ENCODE data around the gene TMEM14A.
"Not testable (repeated sequence)": the region's sequence is repeated elsewhere in the genome, so short reads cannot be mapped to it uniquely, and the experiment has no call there.

TMEM14A gene

DNA sequence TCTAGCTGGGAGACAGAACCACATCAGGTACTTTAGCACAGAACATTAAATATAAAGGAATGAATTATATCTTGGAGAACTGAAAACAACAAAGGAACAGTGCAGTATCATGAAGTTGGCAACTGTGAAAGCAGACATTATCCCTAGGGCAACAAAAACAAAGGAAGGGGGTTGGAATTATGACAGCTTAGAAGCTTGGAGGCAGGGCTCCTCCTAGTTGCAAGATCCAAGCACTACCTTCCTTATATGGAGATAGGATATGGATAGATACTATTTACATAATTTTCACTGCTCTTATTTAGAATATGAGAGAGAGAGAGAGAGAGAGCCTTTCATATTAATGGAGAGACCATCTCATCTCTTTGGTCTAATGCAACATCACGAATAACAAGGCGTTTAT is 27.0 kb downstream of the TMEM14A start:
- DNase-seq (ENCODE audit: low read depth) = no peak

DNA sequence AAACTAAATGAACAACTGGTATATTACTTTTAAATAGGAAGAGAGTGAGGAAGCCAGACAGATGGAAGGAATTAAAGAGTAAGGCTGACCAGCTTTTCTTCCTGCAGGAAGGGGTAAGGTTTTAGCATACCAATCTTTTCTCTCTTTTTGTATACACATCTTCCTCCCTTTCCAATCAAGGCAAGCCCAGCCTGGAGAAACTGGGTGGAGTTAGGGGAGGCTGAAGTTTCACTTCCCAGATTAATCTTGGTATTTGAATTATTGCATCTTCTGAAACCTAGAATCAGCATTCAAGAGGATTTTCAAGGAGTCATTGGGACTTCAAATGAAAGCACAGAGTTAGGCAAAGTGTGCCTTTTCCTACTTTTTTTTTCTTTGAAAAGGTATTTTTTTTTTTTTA is 33.1 kb downstream of the TMEM14A start:
- DNase-seq (ENCODE audit: low read depth) = no peak

DNA sequence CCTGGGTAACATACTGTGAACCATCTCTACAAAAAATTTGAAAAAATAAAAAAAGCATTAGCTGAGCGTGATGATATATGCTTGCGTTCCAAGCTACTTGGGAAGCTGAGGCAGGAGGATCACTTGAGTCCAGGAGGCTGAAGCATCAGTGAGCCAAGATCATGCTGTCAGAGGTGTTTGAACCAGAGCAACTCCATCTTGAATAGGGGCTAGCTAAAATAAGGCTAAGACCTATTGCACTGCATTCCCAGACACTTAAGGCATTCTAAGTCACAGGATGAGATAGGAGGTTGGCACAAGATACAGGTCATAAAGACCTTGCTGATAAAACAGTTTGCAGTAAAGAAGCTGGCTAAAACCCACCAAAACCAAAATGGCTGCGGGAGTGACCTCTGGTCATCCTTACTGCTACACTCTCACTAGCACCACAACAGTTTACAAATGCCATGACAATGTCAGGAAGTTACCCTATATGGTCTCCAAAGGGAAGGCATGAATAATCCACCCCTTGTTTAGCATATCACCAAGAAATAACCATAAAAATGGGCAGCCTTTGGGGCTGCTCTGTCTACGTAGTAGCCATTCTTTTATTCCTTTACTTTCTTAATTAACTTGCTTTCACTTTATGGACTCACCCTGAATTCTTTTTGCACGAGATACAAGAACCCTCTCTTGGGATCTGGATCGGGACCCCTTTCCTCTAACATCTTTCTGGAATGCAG is 34.0 kb downstream of the TMEM14A start:
- not testable (repeated sequence) for DNase-seq (ENCODE audit: low read depth)

DNA sequence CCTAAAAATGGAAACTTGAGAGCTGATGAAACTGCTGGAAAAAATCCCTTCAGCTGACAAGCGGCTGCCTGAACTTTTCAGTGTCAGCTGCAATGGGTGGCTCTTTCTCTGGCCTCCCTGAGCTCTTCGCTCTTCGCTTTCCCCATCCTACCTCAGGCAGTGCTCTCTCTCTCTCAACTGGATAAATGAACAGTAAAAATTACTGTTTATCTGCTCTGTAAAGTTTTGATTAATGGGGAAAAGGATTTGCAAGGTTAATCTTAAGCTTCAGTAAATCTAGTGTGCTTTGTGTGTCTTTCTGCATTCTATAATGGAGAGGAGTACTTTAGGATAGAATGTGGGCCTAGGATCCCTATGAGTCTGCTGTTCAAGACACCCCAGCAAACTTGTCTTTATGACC is 35.1 kb downstream of the TMEM14A start:
- DNase-seq (ENCODE audit: low read depth) = no peak

DNA sequence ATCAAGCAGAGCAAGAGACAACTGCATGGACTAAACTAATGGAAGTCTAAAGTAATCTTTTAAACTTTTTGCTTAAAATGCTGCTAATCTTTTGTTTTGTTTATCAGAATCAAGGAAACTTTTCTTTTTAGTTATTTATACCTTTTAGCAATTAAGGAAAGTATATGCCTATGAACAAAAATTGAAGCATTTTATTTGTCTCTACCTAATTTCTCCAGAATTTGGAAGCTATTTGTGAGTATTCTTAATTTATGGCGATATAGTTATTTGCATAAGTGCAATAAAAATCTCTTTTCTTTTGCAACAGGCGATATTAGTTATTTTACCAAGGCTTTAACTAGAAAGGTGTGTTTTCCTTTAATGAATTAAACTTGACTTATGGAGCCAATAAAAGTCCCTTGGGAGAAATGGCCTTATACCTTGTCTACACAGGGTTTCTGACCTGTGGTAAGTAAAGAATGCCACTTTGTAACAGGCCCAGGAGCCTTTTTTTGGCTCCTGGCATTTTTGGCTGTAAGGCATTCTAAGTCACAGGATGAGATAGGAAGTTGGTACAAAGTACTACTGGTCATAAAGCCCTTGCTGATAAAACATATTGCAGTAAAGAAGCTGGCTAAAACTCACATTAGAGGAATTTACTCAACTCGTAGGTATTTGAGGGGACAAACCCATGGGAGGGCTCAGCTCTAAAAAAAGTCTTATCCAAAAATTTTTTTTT is 37.2 kb downstream of the TMEM14A start:
- DNase-seq (ENCODE audit: low read depth) = no peak

DNA sequence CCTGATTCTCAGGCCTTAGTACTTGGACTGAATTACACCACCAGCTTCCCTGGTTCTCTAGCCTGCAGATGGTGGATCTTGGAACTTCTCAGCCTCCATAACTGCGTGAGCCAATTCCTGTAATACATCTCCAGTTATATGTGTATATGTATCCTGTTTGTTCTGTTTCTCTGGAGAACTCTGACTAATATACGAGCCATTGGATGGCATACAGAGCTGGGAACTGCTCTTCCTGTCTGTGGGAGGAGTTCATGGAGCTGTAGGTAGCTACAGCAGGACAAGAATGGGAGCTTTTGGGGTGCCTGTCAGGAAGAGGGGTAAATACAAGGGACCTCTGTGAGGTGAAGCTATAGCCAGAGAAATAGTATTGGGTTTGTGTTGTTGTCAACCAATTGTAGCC is 41.2 kb downstream of the TMEM14A start:
- no peak for DNase-seq (ENCODE audit: low read depth)

DNA sequence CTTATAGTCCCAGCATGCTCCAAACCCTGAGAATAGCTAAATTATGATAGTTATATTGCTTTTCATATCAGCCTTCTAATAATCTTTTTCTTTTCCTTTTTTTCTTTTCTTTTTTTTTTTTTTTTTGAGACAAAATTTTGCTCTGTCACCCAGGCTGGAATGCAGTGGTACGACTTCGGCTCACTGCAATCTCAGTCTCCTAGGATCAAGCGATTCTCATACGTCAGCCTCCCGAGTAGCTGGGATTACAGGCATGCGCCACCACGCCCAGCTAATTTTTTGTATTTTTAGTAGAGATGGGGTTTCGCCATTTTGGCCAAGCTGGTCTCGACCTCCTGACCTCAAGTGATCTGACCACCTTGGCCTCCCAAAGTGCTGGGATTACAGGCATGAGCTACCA is 43.8 kb downstream of the TMEM14A start:
- not testable (repeated sequence) for DNase-seq (ENCODE audit: low read depth)

DNA sequence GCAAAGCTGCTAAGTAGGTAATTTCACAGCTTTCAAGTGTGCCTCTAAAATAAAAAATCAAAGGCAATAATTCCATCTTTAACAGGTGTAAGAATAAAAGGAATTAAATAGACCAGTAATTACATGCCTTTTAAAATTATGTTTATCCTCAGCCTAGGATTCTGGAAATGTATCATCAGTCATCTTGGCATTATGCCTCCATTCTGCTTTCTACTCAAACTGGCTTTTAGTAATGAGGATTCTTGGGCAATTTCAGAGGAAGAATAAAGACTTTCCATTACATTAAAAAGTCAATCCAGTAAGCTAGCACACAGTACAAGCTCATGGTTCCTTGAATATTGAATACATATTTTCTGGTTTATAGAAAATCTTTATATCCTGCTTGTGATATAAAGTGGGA is 47.6 kb downstream of the TMEM14A start:
- no peak for DNase-seq (ENCODE audit: low read depth)

DNA sequence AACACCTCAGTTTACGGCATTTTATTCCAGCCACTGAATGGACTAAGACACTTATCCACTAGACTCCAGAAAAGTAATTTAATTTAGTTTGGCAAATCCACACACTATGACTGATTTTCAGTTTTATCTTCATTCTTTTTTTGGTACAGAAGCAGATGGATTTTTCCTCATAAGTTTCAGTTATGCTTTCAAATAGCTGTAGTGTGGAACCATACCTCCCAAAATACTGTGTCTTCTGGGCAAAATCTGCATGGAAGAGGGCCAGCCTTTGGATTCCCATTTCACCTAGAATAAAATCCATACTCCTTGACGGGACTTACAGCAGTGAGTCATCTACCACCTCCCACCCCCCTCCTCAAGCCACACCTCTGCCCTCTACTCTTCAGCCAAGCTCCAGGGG is 49.4 kb downstream of the TMEM14A start:
- no peak for DNase-seq (ENCODE audit: low read depth)

DNA sequence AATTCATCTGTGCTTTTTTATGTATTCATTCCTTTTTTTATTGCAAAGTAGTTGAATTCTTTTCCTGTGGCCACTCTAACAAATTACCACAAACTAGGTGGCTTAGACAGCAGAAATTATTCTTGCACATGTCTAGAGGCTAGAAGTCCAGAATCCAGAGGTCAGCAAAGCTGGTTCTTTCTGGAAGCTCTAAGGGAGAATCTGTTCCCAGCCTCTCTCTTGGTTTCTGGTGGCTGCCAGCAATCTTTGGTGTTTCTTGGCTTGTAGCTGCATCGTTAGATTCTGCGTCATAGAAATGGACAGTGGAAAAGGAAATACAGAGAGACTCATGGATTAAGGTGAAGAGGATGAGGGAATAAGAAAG is 53.1 kb downstream of the TMEM14A start:
- DNase-seq (ENCODE audit: low read depth) = peak; percentile 91

DNA sequence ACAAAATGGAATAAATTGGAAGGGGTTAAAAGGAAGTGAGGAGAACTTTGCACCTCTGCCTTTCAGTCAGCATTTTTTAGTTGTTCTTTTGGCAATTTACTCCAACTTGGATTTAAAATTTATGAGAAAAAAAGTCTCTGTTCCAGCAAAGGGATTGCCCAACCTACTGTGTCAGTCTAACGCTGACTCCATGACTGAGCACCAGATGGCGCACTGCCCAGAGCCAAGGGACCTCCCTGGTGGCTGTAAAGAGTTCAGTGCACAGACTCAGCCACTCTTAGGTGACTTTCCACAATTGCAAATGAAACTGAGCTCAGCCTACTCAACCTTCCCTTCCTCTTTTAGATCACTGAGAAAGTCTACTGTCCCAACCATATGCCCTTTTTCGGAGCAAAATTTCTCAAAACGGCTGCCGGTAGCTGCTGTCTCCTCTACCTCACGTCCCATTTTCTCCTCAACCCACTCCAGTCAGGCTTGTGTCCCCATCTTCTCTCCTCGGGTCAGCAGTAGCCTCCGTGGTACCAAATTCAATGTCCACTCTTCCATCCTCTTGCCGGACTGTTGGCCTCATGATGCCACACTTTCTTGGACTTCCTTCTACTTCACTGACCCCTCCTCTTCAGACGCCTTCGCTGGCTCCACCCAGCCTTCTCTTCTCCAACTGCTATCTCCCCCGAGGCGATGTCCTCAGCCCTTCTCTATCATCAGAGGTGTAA is 53.7 kb downstream of the TMEM14A start:
- DNase-seq (ENCODE audit: low read depth) = no peak

DNA sequence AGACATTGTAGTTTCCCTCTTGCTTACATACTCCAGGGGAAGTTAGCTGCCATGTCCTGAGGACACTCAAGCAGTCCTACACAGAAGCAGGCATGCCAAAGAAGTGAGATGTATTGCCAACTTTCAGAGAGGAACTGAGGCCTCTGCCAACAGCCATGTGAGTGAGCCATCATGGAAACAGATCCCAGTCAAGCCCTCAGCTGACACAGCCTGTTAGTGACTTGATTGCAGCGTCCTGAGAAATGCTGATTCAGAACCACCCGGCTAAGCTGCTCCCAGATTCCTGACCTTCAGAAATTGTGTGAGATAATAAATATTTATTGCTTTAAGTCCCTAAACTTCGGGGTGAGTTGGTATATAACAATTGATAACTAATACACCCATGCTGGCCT is 54.2 kb downstream of the TMEM14A start:
- DNase-seq (ENCODE audit: low read depth) = no peak

DNA sequence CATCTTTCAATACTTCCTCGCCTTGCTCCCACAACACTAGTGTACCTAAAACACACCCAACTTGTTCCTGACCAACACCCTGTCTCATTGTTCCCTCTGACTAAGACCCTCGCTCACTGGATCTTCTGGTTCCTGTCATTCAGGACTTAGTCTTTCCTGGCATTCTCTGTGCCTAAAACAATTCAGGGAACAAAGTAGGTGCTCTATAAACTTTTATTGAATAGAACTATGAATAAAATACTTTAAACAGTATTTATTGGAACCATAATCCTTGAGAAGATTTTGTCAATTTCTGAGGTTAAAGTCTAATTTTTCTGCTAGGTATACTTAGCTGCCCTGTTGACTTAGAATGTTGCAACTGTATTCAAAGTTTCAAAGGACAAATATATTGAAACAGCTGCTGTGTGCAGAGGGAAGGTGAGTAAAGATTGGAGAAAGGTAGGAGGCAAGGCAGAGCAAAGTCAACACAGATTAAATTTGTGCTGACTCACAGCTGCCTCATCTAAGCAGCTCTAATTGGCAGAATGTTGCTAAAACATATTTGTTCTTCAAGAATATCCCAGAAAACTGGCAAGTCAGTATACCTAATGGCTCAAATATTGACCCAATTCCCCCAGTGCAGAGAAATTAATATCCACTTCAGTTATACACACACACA is 54.8 kb downstream of the TMEM14A start:
- no peak for DNase-seq (ENCODE audit: low read depth)

DNA sequence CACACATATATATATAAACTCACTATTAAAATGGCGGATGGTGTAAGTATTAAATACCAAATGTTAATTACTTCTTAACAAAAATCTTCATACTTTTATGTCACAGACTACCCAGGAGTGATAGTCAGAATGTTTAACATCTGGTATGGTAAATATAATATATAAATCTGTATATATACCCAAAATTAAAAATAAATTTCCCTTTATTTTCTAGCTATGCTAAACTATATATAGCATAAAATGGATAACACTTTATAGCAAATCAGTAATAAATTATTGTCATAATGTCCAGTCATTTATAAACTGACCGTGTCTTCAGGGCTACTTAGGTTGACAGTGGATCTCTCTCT is 55.3 kb downstream of the TMEM14A start:
- DNase-seq (ENCODE audit: low read depth) = no peak

DNA sequence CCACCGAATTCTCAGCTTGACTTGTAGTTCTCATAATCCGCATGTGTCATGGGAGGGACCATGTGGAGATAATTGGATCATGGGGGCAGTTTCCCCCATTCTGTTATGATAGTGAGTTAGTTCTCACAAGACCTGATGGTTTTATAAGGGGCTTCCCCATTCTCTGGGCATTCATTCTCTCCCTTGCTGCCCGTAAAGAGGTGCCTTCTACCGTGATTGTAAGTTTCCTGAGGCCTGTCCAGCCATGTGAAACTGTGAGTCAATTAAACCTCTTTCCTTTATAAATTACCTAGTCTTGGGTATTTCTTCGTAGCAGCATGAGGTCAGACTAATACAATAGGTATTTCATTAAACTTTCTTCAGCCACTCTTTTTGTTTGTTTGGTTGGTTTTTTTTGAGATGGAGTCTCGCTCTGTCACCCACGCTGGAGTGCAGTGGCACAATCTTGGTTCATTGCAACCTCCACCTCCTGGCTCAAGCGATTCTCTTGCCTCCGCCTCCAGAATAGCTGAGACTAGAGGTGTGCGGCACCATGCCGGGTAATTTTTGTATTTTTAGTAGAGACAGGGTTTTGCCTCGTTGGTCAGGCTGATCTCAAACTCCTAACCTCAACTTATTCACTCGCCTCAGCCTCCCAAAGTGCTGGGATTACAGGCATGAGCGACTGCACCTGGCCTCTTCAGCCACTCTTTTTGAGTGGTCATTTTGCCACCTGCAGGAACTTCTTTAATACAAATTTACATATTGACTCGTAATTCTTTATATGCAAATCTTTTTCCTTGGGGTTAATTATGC is 56.0 kb downstream of the TMEM14A start:
- DNase-seq (ENCODE audit: low read depth) = no peak

DNA sequence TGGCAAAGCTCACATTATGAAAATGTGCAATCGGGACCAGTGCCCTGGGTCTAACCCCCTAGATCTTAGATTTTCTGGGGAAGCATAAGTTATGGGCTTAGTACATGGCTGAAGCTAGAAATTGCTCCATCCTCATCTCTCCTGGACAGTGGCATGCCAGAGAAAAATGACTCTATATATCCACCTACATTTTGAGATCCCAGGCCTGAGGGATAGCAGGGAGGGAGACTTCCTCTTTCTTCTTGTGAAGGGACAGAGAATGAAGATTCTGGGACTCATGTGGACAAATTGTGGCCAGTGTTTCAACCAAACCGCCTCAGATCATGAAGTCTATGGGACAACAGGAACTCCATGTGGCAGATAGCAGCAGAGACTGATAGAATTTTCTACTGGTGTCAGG is 57.0 kb downstream of the TMEM14A start:
- DNase-seq (ENCODE audit: low read depth) = no peak

DNA sequence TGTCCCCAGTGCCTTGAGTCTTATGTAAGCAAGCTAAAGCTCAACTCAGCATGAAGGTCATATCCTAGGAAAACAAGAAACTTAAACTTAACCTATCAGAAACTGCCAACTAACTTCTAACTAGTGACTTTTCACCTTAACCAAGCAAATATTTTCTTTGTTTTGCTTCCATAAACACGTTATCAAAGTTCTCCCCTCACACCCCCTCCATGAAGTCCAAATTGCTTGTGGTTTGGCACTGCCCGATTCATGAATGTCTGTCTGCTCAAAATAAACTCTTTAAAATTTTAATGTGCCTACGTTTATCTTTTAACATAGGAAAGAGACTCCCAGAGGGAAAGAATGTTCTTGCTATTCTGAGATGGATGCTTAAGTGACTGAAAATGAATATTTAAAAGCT is 57.5 kb downstream of the TMEM14A start:
- DNase-seq (ENCODE audit: low read depth) = no peak

DNA sequence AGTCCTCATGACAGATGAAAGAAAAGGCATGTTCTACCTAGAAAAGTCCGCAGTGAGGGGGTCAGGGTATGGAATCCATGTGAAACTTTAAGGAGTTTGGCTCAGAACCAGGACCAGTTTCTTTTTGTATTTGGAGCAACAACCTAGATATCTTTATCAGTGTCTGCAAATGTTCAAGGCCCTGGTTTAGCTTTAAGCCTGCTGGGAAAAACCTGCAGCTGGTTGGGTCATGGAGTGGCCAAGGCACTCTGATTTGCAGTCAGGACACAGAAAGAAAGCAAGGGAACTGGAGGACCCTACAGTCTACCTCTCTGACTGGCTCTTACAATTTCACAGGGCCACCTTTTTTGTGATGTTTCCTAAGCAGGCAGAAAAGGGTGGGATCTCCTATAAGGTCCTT is 58.7 kb downstream of the TMEM14A start:
- no peak for DNase-seq (ENCODE audit: low read depth)

DNA sequence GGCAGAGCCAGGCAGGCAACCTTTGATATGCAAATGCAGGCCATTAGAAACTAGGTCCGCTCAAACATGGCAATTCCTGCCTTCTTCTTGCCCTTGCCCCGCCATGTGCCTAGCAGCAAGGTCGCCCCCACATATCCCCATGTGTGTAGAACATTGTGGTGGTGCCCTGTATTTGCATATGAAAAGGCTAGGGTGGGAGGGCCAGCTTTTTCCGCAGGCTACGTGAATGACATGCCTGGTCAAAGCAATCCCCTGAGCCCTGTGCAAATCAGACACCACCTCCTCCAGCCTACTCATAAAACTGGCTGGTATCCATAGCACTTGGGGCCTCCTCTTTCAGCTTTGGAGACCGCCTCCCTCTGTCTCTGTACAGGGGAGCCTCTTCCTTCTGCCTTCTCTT is 60.8 kb downstream of the TMEM14A start:
- no peak for DNase-seq (ENCODE audit: low read depth)

DNA sequence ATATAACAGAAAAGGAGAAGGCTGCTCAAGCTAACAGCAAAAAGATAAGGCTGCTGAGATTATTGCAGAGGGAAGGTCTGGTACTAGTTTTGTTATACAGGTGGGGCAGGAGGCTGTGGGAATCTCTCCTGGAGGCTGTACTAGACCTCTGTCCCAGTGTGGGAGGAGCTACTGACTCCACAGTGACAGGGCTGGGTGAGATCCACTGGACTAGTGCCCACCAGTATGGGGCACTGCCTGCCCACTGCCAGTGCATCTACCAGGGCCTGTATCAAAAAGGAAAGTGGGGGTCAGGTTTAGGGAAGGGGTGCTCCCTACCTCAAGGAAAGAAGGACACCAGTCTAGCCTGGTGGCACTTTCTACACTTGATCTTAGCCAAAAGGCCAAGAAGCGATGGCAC is 62.3 kb downstream of the TMEM14A start:
- DNase-seq (ENCODE audit: low read depth) = no peak

DNA sequence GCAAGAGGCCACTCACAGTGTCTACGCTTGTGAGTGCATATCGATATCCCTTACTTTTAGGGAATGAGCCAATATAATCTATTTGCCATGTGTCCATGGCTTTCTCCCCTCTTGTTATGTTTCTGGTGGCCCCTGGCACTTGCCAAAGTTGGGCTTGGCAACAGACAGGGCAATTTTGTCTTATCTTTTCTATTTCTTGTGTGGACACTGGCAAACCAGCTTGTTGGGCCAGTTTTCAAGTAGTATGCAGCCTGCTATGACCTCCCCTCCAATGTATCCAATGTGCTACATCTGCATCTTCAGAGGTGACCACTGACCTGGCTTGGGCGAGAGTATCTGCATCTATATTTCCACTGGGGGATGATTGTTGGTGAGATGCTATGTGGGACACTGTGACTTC is 63.2 kb downstream of the TMEM14A start:
- DNase-seq (ENCODE audit: low read depth) = no peak

DNA sequence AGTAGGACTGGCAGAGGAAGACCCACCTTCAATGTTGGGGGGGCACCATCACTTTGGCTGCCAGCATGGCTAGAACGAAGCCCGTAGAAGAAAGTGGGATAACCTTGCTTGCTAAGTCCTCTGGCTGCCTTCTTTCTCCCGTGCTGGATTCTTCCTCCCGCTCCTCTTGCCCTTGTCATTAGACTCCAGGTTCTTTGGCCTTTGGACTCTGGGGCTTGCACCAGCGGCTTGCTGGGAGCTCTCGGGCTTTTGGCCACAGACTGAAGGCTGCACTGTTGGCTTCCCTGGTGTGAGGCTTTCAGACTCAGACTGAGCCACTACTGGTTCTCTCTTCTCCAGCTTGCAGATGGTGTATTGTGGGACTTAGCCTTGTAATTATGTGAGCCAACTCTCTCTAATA is 64.2 kb downstream of the TMEM14A start:
- DNase-seq (ENCODE audit: low read depth) = no peak
